ENCODE results near the gene LCP2.

Gene LCP2

DNA sequence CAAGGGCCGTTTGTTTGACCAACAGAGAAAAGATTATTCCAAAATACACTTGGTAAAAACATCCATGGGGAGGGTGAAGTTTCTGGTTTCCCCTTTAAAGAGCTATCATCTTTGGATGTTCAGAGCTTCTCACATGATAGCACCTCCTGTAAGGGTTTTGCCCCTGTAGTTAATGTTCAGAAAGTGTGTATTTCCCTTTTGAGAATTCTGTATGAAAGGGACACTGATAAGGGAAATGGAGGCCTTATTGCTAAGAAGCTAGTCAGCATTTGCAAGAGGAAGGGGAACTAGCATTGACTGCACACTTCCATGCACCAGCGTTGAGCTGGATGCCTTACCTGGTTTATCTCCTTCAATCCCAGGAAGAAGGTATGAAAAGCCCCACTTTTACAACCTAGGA lies 96.3 kb downstream of the LCP2 start:
- DNase-seq (ENCODE audit: low read depth, low spot score) = no peak
- no peak overlapping the region for H3K4me3 ChIP-seq (ENCODE audit: low read length)

GRCh38 chr5:170200876-170201275 lies 96.7 kb downstream of the LCP2 start:
- DNase-seq (ENCODE audit: low read depth, low spot score) = no peak
- no peak overlapping the region for H3K4me3 ChIP-seq (ENCODE audit: low read length)

Data from Jurkat, Clone E6-1 (cell line).